Retina (tissue), 1 donor: ENCODE data around the gene ADAMTS4.

Experiments used
- DNase-seq: peaks from one replicate; pipeline ENCODE4 v3.0.0-alpha.2; 2016

Gene ADAMTS4

DNA sequence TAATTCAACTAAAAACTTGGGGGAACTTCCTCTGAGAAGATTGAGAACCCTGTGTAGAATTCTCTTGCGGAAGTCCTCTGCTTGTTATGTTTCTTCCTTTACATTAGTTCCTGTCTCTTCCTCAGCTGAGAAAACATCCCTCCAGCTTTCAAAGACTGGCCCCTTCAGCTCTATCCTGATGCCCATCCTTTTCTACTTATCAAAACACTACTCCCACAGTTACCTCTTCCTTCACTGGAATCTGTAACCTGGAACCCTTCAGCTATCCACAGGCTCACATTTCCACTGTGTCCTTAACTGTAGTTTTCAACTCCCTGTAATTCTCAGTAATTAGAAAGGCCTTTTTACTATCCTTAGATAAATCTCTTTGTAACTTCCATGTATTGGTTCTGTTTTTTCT is 60.4 kb downstream of the ADAMTS4 start:
- DNase-seq, result no peak

DNA sequence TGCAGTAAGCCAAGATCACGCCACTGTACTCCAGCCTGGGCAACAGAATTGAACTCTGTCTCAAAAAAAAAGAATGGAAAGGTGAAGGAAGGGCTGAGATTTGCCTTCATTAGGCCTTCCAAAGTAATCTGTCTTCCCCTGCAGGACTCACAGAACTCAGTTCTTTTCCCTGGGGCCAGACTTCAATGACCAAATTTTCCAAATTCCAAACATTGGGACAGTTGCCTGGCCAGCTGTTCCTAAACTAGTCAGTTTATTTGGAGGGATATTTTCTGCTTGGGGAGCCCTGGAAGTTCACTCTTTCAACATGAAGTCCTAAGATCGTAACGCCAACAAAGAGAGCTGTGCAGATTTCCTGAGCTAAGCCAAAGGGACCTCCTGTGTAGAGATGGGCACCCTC is 61.0 kb downstream of the ADAMTS4 start:
- no peak for DNase-seq
